T-helper 22 cell (primary cell): ENCODE measurements around the gene CDH1.
"Not testable (repeated sequence)": the region's sequence is repeated elsewhere in the genome, so short reads cannot be mapped to it uniquely, and the experiment has no call there.

Experiments
- DNase-seq: peaks from one replicate; pipeline ENCODE4 v3.0.0-alpha.2; 2020; ENCODE audit warnings: low read depth

Gene CDH1

DNA sequence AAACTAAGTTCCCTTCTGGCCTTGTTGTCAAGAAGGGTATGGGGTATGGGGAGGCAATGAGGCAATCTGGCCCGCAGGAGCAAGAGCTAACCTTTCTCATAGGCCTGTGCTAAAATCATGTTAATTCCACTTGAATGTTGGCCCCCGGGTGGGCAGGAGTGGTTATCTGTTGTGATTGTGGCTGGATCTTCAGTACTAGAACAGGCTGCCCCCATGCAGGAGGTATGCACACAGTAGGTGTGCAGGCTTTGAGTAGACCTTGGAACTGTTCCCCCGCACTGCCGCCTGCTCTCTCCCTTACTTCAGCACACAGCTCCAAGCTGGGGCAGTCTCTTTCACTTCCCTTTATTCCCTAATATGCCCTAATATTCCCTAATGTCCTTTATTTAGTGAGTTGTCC is 53.9 kb downstream of the CDH1 start:
- no peak for DNase-seq

DNA sequence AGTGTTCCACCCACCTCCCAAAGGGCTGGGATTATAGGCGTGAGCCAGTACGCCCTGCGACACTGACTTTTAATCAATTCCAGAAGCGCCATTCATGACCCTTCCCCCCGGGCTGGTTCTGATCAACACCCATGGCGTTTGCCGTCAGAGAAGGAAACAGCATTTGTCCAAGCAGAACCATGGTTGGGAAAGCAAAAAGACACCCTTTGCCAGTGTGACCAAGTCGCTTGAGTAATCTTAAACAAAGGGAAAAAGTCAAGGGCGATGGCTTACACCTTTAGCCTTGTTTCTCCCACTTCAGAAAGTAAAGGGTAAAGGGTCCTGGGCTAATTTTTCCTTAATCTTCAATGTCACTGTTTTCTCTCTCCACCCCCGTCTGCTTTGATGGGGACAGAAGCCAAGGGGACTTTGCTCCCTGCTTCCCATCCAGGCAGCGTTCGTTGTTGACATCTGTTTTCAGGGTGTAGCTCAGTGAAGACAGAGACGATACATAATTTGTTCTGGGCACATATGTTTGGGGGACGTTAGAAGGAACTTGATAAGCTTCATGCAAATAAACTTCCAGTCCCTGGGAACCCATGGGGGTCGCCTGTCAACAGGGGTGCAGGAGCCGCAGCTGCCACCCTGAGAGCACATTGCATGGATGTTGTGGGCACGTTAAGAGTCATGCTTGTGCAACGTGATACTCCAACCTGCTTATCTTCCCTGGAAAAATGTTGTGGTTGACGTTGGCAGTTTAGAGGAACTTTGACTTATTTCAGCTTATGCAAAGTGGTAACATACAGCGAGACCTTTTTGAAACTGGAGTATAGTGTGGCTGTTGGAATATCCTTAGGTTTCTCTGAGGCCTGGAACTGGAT is 55.6 kb downstream of the CDH1 start:
- DNase-seq, result no peak

GRCh38 chr16:68793401-68793857 is 56.3 kb downstream of the CDH1 start:
- no peak for DNase-seq

GRCh38 chr16:68798398-68798797 is 61.3 kb downstream of the CDH1 start:
- DNase-seq, result no peak

DNA sequence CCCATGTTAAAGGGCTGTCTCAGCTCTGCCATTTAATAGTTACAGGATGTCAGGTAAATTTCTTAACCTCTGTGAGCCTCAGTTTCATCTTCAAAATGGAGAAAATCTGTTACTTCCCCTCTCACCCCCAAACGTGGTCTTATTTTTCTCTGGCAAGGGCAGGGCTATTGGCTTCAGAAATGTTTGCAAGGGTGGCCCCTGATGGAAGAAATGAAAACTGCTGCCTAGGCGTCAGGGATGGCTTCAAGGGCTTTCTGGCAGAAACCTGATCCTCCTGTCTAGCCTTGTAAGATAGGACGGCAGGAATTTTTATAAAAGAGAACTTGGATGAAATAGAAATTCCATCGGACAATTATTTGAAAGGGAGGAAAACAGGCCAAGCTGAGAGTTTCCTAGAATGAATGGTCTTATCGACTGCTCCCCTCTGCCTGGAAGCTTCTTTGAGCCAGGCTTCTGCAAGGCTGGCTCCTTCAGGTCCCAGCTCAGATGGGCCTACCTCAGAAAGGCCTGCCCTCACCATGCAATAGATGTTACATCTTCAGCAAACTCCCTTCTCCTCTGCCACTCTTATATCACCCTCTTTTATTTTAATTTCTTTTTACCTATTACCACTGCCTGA is 63.3 kb downstream of the CDH1 start:
- DNase-seq, result no peak

- DNase-seq, result no peak
Observed at GRCh38 chr16:68802190-68802589, 65.1 kb downstream of the CDH1 start.

GRCh38 chr16:68806422-68806821 is 69.3 kb downstream of the CDH1 start:
- no peak for DNase-seq

GRCh38 chr16:68806981-68807380 is 69.9 kb downstream of the CDH1 start:
- DNase-seq, result no peak

GRCh38 chr16:68814516-68814915 is 77.4 kb downstream of the CDH1 start:
- no peak for DNase-seq

DNA sequence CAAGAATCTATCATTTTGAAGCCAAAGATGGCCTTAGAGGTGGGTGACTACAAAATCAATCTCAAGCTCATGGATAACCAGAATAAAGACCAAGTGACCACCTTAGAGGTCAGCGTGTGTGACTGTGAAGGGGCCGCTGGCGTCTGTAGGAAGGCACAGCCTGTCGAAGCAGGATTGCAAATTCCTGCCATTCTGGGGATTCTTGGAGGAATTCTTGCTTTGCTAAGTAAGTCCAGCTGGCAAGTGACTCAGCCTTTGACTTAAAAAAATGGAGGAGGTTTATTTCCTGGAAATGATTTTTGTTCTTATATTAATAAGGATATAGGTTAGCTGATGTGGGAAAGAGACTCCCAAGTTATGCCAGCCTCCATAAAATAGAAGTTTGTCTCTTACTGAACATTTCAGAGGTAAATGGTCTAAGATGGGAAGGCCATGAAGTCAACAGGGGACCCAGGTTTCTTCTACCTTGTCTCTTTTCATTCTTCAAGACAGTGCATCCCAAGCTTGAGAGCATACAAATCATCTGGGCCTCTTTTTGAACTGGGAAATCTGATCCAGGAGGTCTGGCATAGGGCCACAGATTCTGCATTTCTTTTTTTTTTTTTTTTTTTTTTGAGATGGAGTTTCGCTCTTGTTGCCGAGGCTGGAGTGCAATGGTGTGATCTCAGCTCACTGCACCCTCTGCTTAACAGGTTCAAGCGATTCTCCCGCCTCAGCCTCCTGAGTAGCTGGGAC is 86.5 kb downstream of the CDH1 start:
- DNase-seq, result no peak

GRCh38 chr16:68825427-68825826 is 88.3 kb downstream of the CDH1 start:
- no peak for DNase-seq

GRCh38 chr16:68826652-68827051 is 89.6 kb downstream of the CDH1 start:
- no peak for DNase-seq

DNA sequence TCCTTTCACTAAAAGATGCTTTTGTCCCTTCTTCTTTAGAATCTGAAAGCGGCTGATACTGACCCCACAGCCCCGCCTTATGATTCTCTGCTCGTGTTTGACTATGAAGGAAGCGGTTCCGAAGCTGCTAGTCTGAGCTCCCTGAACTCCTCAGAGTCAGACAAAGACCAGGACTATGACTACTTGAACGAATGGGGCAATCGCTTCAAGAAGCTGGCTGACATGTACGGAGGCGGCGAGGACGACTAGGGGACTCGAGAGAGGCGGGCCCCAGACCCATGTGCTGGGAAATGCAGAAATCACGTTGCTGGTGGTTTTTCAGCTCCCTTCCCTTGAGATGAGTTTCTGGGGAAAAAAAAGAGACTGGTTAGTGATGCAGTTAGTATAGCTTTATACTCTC is 96.2 kb downstream of the CDH1 start:
- DNase-seq, result no peak

GRCh38 chr16:68834550-68834949 is 97.5 kb downstream of the CDH1 start:
- no peak for DNase-seq

- DNase-seq, result no peak
Observed at GRCh38 chr16:68835970-68836369, 98.9 kb downstream of the CDH1 start.

GRCh38 chr16:68839831-68840230 is 102.7 kb downstream of the CDH1 start:
- no peak for DNase-seq

DNA sequence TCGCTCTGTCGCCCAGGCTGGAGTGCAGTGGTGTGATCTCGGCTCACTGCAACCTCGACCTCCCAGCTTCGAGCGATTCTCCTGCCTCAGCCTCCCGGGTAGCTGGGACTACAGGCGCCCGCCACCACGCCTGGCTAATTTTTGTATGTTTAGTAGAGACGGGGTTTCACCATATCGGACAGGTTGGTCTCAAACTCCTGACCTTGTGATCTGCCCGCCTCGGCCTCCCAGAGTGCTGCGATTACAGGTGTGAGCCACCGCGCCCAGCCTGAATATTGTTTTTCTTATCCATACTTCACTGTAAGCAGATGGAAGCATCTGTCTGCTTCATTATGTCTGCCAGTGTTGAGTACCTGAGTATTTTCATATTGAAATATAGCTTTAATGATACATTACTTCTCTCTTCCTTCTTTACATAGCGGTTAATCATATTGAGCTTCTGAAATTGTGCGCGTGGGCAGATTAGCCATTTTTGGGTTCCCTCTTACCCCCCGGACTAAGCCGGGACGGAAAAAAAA is 105.9 kb downstream of the CDH1 start:
- DNase-seq, result not testable (repeated sequence)

DNA sequence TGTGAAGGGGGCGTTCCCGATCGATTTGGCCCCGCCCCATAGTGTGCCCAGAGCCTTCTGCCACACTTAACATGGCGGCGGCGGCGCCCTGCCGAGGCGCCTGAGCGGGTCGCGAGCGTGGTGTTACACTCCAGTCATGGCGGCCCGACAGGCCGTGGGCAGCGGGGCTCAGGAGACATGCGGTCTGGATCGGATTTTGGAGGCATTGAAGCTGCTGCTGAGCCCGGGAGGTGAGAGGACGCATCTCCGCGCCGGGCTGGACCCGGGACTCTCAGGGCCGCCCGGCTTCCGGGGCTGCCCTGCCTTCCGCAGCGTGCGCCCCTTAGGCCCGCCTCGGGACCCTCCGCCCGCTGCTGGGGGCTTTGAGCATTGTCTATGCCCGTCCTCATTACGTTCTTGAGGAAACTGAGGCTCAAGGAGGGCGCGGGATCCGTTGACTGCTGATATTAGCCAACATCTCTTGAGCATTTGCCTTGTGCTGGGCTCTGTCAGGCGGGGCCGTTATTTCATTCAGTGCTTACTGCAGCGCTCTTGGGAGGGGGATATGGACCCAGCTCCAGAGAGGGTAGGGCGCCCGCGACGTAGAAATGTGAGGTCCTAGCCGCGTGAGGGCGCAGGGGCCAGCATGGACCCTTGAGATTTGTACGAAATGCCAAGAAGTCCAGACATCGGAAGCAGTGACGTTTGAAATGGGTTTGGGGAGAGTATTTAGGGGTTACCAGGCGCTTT is 106.6 kb downstream of the CDH1 start, which contains the start of gene TANGO6:
Gene TANGO6 (plus strand): TSS at position 50 of the 729 bp plus-strand sequence. CDS start 87 bp downstream, at position 137.
- DNase-seq, result peak; percentile 76

GRCh38 chr16:68844211-68844564 is 107.1 kb downstream of the CDH1 start:
- no peak for DNase-seq

GRCh38 chr16:68848786-68849185 is 111.7 kb downstream of the CDH1 start:
- no peak for DNase-seq

DNA sequence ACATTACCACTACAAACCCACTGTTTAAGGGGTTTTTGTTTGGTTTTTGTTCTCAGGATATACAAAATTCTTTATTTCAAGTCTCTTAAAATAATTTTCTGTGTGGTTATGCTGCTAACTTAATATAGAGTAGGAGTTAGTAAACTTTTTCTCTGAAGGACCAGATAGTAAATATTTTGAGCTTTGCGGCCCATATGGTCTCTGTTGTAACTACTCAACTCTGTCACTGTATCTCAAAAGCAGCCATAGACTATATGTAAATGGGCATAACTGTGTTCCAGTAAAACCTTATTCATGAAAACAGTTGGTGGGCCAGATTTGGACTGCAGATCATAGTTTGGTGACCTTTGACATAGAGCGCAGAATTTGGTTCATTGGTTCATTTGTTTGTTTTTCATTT is 113.4 kb downstream of the CDH1 start:
- no peak for DNase-seq

- no peak for DNase-seq
Observed at GRCh38 chr16:68851601-68852000, 114.5 kb downstream of the CDH1 start.
